Nephron (organoid): ENCODE results near the gene OCSTAMP.

Experiments used
- H3K27ac Mint-ChIP-seq, 3 experiments: 2 replicates each; pipeline ENCODE4 v1.8.0; 2020; ENCODE audit warnings: mixed read lengths in 3 of 3, mild to moderate bottlenecking in 2 of 3, moderate library complexity in 1 of 3
- H3K27me3 Mint-ChIP-seq: 2 replicates; pipeline ENCODE4 v1.8.0; 2021; ENCODE audit warnings: low read depth, mild to moderate bottlenecking, moderate library complexity, mixed read lengths
- H3K36me3 Mint-ChIP-seq: 2 replicates; pipeline ENCODE4 v1.8.0; 2020; ENCODE audit warnings: low read depth, mixed read lengths
- H3K4me1 Mint-ChIP-seq: 2 replicates; pipeline ENCODE4 v1.8.0; 2020; ENCODE audit warnings: mixed read lengths
- H3K4me3 Mint-ChIP-seq, 3 experiments: 2 replicates each; pipeline ENCODE4 v1.8.0; 2020; ENCODE audit warnings: mild to moderate bottlenecking in 3 of 3, mixed read lengths in 3 of 3, moderate library complexity in 2 of 3
- H3K9me3 Mint-ChIP-seq: 2 replicates; pipeline ENCODE4 v1.8.0; 2020; ENCODE audit warnings: mixed read lengths
- CTCF ChIP-seq, 3 experiments: fragments of 200-600 bp; sonication (generic); IDR thresholded peaks; one replicate each; pipeline ENCODE4 v1.5.0; 2021; ENCODE audit warnings: antibody characterized with exemption in 3 of 3; ENCODE audit not compliant: unreplicated experiment in 3 of 3

OCSTAMP gene

GRCh38 chr20:46572790-46573189, 22.3 kb upstream of the OCSTAMP start:
- H3K36me3 Mint-ChIP-seq: no peaks in the 10 kb centered on the region
- H3K27me3 Mint-ChIP-seq: no peaks in the 10 kb centered on the region
- no peak overlapping the region for H3K27ac Mint-ChIP-seq
- peaks cover 30% of the 10 kb centered on the region for H3K4me1 Mint-ChIP-seq
- no peak overlapping the region for H3K4me3 Mint-ChIP-seq
- H3K9me3 Mint-ChIP-seq: no peaks in the 10 kb centered on the region
- TF ChIP-seq CTCF (IDR thresholded peaks at IDR 0.05; ENCODE audit: unreplicated experiment in 3 of 3): no peak

GRCh38 chr20:46572153-46572552, 21.7 kb upstream of the OCSTAMP start:
- Mint-ChIP-seq H3K9me3 (no peaks in the 10 kb centered on the region), H3K27ac (peak overlapping the region in 1 of 3 experiments; percentile 35), H3K36me3 (no peaks in the 10 kb centered on the region), H3K4me1 (peaks cover 35% of the 10 kb centered on the region), H3K27me3 (no peaks in the 10 kb centered on the region), H3K4me3 (no peak overlapping the region)
- TF ChIP-seq CTCF (IDR thresholded peaks at IDR 0.05; ENCODE audit: unreplicated experiment in 3 of 3): no peak

GRCh38 chr20:46571418-46571817, 21.0 kb upstream of the OCSTAMP start:
- TF ChIP-seq CTCF (IDR thresholded peaks at IDR 0.05; ENCODE audit: unreplicated experiment in 3 of 3): no peak

GRCh38 chr20:46570956-46571355, 20.5 kb upstream of the OCSTAMP start:
- Mint-ChIP-seq H3K27ac (peak overlapping the region in 2 of 3 experiments; percentile 28 to 35), H3K4me3 (no peak overlapping the region), H3K4me1 (peaks cover 35% of the 10 kb centered on the region), H3K27me3 (no peaks in the 10 kb centered on the region), H3K36me3 (no peaks in the 10 kb centered on the region), H3K9me3 (no peaks in the 10 kb centered on the region)
- no peak for TF ChIP-seq CTCF (IDR thresholded peaks at IDR 0.05; ENCODE audit: unreplicated experiment in 3 of 3)

More at GRCh38 chr20:46571418-46571817, 21.0 kb upstream of the OCSTAMP start:
- Mint-ChIP-seq H3K27me3 (no peaks in the 10 kb centered on the region), H3K4me1 (peaks cover 35% of the 10 kb centered on the region), H3K36me3 (no peaks in the 10 kb centered on the region), H3K4me3 (no peak overlapping the region), H3K9me3 (no peaks in the 10 kb centered on the region), H3K27ac (peak overlapping the region in 2 of 3 experiments; percentile 35 to 51)

GRCh38 chr20:46569961-46570360, 19.5 kb upstream of the OCSTAMP start:
- H3K36me3 Mint-ChIP-seq: no peaks in the 10 kb centered on the region
- peak overlapping the region in 1 of 3 experiments; percentile 21 for H3K27ac Mint-ChIP-seq
- H3K4me1 Mint-ChIP-seq: peaks cover 32% of the 10 kb centered on the region
- no peak for TF ChIP-seq CTCF (IDR thresholded peaks at IDR 0.05; ENCODE audit: unreplicated experiment in 3 of 3)
- no peaks in the 10 kb centered on the region for H3K9me3 Mint-ChIP-seq
- H3K27me3 Mint-ChIP-seq: no peaks in the 10 kb centered on the region
- no peak overlapping the region for H3K4me3 Mint-ChIP-seq

GRCh38 chr20:46568570-46569129, 18.2 kb upstream of the OCSTAMP start:
- Mint-ChIP-seq H3K27ac (peak overlapping the region; percentile 84 to 92 (median 85)), H3K4me3 (peak overlapping the region; percentile 43 to 69 (median 59))
- TF ChIP-seq CTCF (IDR thresholded peaks at IDR 0.05; ENCODE audit: unreplicated experiment in 3 of 3): no peak

More at GRCh38 chr20:46568570-46569129, 18.2 kb upstream of the OCSTAMP start:
- no peaks in the 10 kb centered on the region for H3K9me3 Mint-ChIP-seq
- H3K36me3 Mint-ChIP-seq: no peaks in the 10 kb centered on the region
- no peaks in the 10 kb centered on the region for H3K27me3 Mint-ChIP-seq
- peaks cover 32% of the 10 kb centered on the region for H3K4me1 Mint-ChIP-seq
